Skeletal muscle tissue (tissue), 4 donors: ENCODE measurements around the gene PRKD1. TPM values are rescaled to one million over a fixed set of nuclear protein-coding genes. Genes with fewer than 3 reads are reported as not detected.
A peak's percentile ranks its signal among the peaks of the same experiment; 100 is the strongest.

ENCODE experiments used
- H3K27ac ChIP-seq: one replicate; pipeline ENCODE4 v1.7.0; 2013; ENCODE audit warnings: mild to moderate bottlenecking, low read depth, low read length, inconsistent platforms
- H3K27me3 ChIP-seq, 3 donors: one replicate each; pipeline ENCODE4 v1.7.0; 2013; ENCODE audit warnings: low read length in 3 of 3; ENCODE audit not compliant: control insufficient read depth in 3 of 3, insufficient read depth in 3 of 3
- H3K36me3 ChIP-seq, 3 donors: one replicate each; pipeline ENCODE4 v1.7.0; 2013; ENCODE audit warnings: low read length in 3 of 3; ENCODE audit not compliant: control insufficient read depth in 3 of 3, insufficient read depth in 3 of 3
- H3K4me1 ChIP-seq, 3 donors: one replicate each; pipeline ENCODE4 v1.7.0; 2013; ENCODE audit warnings: low read length in 3 of 3, mild to moderate bottlenecking in 3 of 3; ENCODE audit not compliant: control insufficient read depth in 3 of 3, insufficient read depth in 3 of 3
- H3K4me3 ChIP-seq, 3 donors: one replicate each; pipeline ENCODE4 v1.7.0; 2013; ENCODE audit warnings: low read length in 3 of 3
- H3K9ac ChIP-seq, 3 donors: one replicate each; pipeline ENCODE4 v1.7.0; 2013; ENCODE audit warnings: low read length in 3 of 3, mild to moderate bottlenecking in 3 of 3, moderate library complexity in 2 of 3, low read depth in 1 of 3
- H3K9me3 ChIP-seq, 3 donors: one replicate each; pipeline ENCODE4 v1.7.0; 2013; ENCODE audit warnings: low read length in 3 of 3; ENCODE audit not compliant: control insufficient read depth in 3 of 3
- total RNA-seq: library from RNA; depleted of rRNA; stranded (reverse); fragments of >200 nt; gene quantifications from one replicate; pipeline ENCODE4 v1.2.3, GENCODE V29; 2014
- donor health status: Osteomylitis.

The PRKD1 gene
- total RNA-seq, 1 donor from 2014 or later, result 30.3 TPM

DNA sequence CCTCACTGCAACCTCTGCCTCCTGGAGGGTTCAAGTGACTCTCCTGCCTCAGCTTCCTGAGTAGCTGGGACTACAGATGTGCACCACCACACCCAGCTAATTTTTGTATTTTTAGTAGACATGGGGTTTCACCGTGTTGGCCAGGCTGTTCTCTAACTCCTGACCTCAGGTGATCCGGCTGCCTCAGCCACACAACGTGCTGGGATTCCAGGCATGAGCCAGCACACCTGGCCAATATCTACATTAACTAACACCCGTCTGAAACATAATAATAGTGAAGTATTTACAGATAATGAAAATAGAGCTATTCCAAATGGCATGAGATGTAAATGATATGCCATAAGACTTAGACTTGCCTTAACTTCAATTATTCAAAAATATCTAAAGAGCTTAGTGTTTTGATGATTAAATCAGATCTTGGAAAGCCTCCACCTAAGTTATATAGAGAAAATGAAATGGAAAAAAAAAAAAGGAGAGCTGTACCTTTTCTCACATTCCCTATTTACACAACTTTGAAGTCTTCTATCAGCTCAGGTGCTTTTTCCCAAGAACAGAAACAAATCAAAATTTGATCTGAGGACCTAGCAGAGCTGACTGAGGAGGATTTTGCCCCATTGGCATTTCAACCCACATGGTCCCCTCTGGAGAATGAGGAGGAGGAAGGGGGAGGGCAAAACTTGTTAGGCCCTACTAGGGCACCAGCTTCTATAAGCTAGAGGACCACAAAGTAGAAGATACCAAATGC is 309.2 kb downstream of the PRKD1 start:
- H3K27me3 ChIP-seq, result no peaks in the 10 kb centered on the region
- no peak overlapping the region for H3K27ac ChIP-seq
- H3K9ac ChIP-seq, result no peak overlapping the region
- no peak overlapping the region for H3K4me3 ChIP-seq
- H3K9me3 ChIP-seq, result peaks cover 0 to 4% (median 0%) of the 10 kb centered on the region in 3 donors
- H3K4me1 ChIP-seq, result no peaks in the 10 kb centered on the region
- peaks cover 0 to 4% (median 0%) of the 10 kb centered on the region in 3 donors for H3K36me3 ChIP-seq

DNA sequence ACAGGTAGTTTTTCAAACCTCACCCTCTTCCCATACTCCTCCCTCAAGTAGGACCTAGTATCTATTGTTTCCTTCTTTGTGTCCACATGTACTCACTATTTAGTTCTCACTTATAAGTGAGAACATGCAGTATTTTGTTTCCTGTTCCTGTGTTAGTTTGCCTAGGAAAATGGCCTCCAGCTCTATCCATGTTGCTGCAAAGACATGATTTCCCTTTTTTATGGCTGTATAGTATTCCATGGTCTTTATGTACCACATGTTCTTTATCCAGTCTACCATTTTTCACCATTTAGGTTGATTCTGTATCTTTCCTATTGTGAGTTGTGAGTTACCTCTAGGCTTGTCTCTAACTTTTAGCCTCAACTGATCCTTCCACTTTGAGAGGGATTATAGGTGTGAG is 310.7 kb downstream of the PRKD1 start:
- Histone ChIP-seq H3K27me3 (no peaks in the 10 kb centered on the region), H3K4me3 (no peak overlapping the region), H3K9me3 (peaks cover 0 to 4% (median 0%) of the 10 kb centered on the region in 3 donors), H3K9ac (no peak overlapping the region), H3K27ac (no peak overlapping the region), H3K36me3 (no peaks in the 10 kb centered on the region), H3K4me1 (no peaks in the 10 kb centered on the region)

DNA sequence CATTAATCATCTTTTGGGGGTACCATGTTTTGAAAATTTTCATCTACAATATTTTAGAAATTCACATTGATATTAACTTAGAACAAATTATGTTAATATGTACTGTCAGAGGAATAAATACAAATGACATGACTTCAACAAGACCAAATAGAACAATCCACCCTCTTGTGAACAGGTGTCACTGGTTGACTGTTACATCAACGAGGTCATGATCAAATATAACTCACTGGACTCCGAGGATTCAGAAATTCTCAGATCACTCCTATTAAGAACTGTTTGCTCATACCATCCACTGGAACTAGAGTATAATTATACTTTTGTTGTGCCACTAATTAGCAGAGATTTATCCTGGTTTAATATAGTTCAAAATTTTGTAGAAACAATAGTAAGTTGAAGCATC is 318.8 kb downstream of the PRKD1 start:
- Histone ChIP-seq H3K9me3 (no peaks in the 10 kb centered on the region), H3K36me3 (no peaks in the 10 kb centered on the region), H3K27me3 (no peaks in the 10 kb centered on the region), H3K27ac (no peak overlapping the region), H3K4me3 (no peak overlapping the region), H3K9ac (no peak overlapping the region), H3K4me1 (no peaks in the 10 kb centered on the region)

DNA sequence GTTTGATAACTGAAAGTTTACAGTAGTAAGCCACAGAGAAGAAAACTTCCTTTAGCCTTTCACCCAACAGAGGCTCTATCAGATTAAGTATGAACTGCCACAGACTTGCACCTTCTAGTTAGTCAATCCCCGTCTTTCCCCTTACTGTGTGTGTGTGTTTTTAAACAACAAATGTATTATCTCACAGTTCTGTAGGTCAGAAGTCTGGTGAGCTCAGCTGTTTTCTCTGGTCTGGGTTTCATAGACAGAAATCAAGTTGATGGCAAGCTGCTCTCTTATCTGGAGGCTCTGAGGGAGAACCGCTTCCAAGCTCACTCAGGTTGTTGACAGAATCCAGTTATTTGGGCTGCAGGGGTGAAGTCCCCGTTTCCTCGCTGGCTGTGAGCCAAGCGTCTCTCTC is 320.5 kb downstream of the PRKD1 start:
- H3K36me3 ChIP-seq, result no peaks in the 10 kb centered on the region
- H3K9ac ChIP-seq, result no peak overlapping the region
- no peaks in the 10 kb centered on the region for H3K27me3 ChIP-seq
- H3K4me1 ChIP-seq, result no peaks in the 10 kb centered on the region
- no peaks in the 10 kb centered on the region for H3K9me3 ChIP-seq
- no peak overlapping the region for H3K4me3 ChIP-seq
- H3K27ac ChIP-seq, result no peak overlapping the region

DNA sequence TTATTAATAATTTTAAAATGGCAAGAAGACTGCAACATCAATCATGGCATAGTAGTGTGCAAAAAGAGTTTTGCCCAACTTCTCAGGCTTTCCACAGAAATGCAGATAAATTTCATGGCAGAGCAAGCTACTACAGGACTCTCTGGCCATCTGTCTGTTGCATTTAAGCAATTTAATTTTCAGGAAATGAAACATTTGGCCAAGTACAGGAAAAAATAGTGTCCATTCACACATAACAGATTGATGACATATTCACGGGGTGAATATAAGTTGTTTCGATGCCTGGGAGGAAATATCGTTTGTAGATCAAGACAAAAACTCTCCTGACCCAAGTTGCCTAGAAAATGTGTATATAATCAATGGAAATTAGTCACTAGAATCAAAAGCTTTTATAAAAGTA is 324.0 kb downstream of the PRKD1 start:
- no peaks in the 10 kb centered on the region for H3K9me3 ChIP-seq
- H3K9ac ChIP-seq, result no peak overlapping the region
- H3K36me3 ChIP-seq, result no peaks in the 10 kb centered on the region
- no peaks in the 10 kb centered on the region for H3K4me1 ChIP-seq
- H3K27me3 ChIP-seq, result no peaks in the 10 kb centered on the region
- no peak overlapping the region for H3K4me3 ChIP-seq
- no peak overlapping the region for H3K27ac ChIP-seq

DNA sequence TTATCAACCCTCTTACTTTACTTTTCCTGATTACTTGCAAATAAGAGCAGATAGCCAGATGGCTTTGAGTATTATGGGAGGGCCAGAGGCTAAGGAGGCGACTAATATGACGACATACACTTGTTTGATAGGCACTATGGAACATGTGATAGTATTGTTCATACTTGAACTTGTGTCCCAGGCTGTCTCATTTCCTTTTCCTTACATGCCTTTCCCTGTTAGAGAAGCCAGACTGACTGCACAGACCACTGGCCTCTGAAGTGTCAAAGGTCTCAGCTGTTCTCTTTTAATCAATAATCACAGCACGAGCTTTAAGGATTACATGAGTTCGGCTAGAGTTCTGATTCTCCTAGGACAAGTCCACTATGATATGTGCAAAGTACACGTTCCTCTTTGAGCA is 326.0 kb downstream of the PRKD1 start:
- no peaks in the 10 kb centered on the region for H3K27me3 ChIP-seq
- no peak overlapping the region for H3K4me3 ChIP-seq
- H3K9me3 ChIP-seq, result no peaks in the 10 kb centered on the region
- no peaks in the 10 kb centered on the region for H3K4me1 ChIP-seq
- H3K36me3 ChIP-seq, result no peaks in the 10 kb centered on the region
- H3K27ac ChIP-seq, result no peak overlapping the region
- no peak overlapping the region for H3K9ac ChIP-seq

DNA sequence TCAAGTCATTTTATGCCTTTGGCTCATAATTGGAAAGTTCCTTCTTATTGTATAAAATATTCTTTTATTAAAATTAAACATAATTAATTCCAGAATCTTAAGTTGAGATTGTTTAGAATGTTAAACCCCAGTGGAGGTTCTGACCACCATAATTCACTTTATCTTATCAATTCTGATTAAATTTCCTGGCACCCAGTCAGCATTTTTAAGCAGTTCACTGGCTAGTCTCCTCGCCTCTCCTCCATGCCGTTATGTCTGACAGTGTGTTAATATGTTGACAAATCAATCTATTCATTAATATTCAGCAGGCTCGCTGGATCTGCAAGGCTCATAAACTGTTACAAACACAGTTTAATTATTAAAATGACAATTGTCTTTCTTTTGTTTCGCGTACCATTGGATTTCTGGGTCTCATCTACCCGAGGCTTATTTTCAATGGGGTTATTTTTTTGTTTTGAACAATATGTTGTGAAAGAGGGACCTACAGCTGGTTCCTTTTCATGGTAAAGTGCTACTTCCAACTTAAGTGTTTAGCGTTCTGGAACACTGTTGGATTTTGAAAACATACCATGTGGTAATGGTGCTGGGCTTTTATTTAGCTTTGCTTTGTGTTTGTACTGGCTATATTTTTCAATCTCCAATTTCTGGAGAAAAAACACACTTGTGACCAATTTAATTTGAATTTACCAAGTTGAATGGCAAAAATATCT is 339.7 kb downstream of the PRKD1 start:
- peaks cover 0 to 3% (median 0%) of the 10 kb centered on the region in 3 donors for H3K4me1 ChIP-seq
- H3K36me3 ChIP-seq, result no peaks in the 10 kb centered on the region
- H3K9ac ChIP-seq, result no peak overlapping the region
- no peak overlapping the region for H3K27ac ChIP-seq
- H3K9me3 ChIP-seq, result no peaks in the 10 kb centered on the region
- H3K4me3 ChIP-seq, result no peak overlapping the region
- no peaks in the 10 kb centered on the region for H3K27me3 ChIP-seq

DNA sequence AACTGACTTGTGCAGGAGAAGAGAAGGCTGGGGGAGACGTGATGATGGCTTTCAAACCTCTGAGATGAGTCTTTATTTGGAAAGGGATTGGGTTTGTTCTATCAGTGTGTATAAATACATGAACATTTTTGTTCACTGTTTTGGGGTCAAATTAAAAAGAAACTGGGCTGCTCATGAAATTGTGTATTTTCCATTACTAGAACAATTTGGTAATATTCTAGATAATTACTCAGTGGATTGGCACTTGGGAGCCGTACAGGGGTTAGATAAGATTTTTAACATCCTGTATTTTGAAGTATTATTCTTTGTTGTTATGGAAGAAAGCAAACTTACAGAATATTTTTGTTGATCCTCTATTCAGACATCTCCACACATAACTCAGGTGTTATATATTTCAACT is 340.6 kb downstream of the PRKD1 start:
- H3K4me1 ChIP-seq, result peaks cover 0 to 3% (median 0%) of the 10 kb centered on the region in 3 donors
- no peak overlapping the region for H3K4me3 ChIP-seq
- no peaks in the 10 kb centered on the region for H3K9me3 ChIP-seq
- H3K27ac ChIP-seq, result no peak overlapping the region
- H3K9ac ChIP-seq, result no peak overlapping the region
- H3K27me3 ChIP-seq, result no peaks in the 10 kb centered on the region
- no peaks in the 10 kb centered on the region for H3K36me3 ChIP-seq

DNA sequence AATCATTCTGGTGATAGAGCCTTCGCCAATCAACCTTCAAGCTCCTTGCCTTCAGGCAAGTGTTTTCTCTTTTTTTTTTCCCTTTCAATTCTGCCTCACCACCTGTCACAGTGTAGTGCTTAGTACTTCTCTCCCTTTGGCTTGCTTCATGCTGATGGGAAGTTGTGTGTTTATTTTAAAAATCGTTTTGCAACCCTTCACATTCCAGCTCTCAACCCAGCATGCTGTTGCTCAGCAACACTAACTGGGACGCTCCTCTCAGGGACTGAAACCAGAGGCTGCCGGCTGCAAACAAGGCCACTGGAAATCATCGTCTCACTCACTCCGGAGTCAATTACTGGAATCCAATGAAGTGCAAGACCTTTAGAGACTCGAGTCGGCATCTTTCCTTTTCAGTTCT is 342.7 kb downstream of the PRKD1 start:
- peaks cover 0 to 3% (median 0%) of the 10 kb centered on the region in 3 donors for H3K4me1 ChIP-seq
- no peaks in the 10 kb centered on the region for H3K27me3 ChIP-seq
- H3K9me3 ChIP-seq, result no peaks in the 10 kb centered on the region
- H3K9ac ChIP-seq, result peak overlapping the region in 1 of 3 donors; percentile 17
- H3K4me3 ChIP-seq, result peak overlapping the region in 1 of 3 donors; percentile 46
- H3K27ac ChIP-seq, result no peak overlapping the region
- no peaks in the 10 kb centered on the region for H3K36me3 ChIP-seq

DNA sequence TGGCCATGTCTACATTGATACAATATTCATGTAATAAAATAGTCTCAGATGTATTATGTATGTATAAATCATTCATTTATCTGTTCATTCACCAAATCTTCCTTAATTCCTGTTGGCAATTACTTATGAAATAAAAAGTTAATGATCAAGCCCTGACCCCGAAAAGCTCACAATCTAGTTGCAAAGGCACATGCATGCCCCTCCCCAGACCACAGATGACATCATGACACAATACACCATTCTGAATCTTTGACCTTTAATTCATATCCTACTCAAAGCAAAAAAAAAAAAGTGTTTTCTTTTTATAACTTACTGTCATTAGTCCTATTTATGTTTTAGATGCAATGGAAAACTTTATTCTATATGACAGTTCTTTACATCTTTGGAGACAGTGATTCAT is 346.9 kb downstream of the PRKD1 start:
- H3K4me3 ChIP-seq, result no peak overlapping the region
- H3K36me3 ChIP-seq, result no peaks in the 10 kb centered on the region
- peaks cover 0 to 3% (median 0%) of the 10 kb centered on the region in 3 donors for H3K4me1 ChIP-seq
- H3K27me3 ChIP-seq, result no peaks in the 10 kb centered on the region
- H3K9me3 ChIP-seq, result no peaks in the 10 kb centered on the region
- H3K9ac ChIP-seq, result no peak overlapping the region
- no peak overlapping the region for H3K27ac ChIP-seq
